GM12872 (cell line): ENCODE results near the gene SPA17.

Experiments
- CTCF ChIP-seq: IDR thresholded peaks from 3 replicates; pipeline ENCODE4 v1.5.1; 2011; ENCODE audit warnings: low read depth, mild to moderate bottlenecking, low read length, moderate library complexity; ENCODE audit not compliant: insufficient read depth

Gene SPA17

GRCh38 chr11:124648610-124649009, 25.1 kb upstream of the SPA17 start:
- TF ChIP-seq CTCF = no peak

- no peak for TF ChIP-seq CTCF
These were observed 16.7 kb upstream of the SPA17 start for GRCh38 chr11:124656774-124657630.

- TF ChIP-seq CTCF = no peak
These were observed 15.8 kb upstream of the SPA17 start for GRCh38 chr11:124657904-124658303.

- TF ChIP-seq CTCF = no peak
These were observed 15.2 kb upstream of the SPA17 start for GRCh38 chr11:124658501-124658900.

- TF ChIP-seq CTCF = no peak
These were observed 14.7 kb upstream of the SPA17 start for GRCh38 chr11:124658986-124659385.

- TF ChIP-seq CTCF = no peak
These were observed 12.2 kb upstream of the SPA17 start for GRCh38 chr11:124661553-124661952.

GRCh38 chr11:124662106-124662505, 11.6 kb upstream of the SPA17 start:
- no peak for TF ChIP-seq CTCF
